Ovary (tissue), 3 donors: ENCODE results near the gene ATP8B1.

Source experiments
- POLR2A ChIP-seq: fragments of 450-650 bp; IDR thresholded peaks from one replicate; pipeline ENCODE4 v1.6.1; 2017; ENCODE audit warnings: antibody characterized with exemption, mild to moderate bottlenecking, moderate library complexity
- TF ChIP-seq, protein P1 (sequence below), 3 donors: fragments of 450-650 bp in 2 of 3; fragments of 200-600 bp in 1 of 3; IDR thresholded peaks; one replicate each; pipeline versions ENCODE4 v1.5.1 to v1.8.0; 2016 to 2022; ENCODE audit warnings: antibody characterized with exemption in 3 of 3, mild to moderate bottlenecking in 1 of 3
- donor health status: DM: no; HTN: no; CAD: no.

DNA sequence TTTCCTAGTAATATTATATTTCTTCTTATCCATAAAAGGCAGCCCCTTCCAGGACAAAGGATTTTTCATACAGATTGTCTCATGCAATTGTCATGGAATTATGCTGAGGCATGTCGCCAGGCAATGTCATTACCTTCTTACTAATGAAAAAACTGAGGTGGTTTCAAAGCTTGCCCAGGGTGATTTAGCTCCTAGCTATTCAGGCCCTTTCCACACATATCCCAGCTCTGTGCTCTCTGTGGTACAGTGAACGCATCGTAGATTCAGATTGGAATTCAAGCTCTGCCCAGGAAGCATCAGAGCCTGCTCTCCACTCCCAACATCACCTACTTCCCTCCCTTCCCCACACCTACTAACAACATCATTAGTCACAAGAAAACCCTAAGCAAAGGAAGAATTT, 60.1 kb downstream of the ATP8B1 start:
- TF ChIP-seq, protein P1, sequence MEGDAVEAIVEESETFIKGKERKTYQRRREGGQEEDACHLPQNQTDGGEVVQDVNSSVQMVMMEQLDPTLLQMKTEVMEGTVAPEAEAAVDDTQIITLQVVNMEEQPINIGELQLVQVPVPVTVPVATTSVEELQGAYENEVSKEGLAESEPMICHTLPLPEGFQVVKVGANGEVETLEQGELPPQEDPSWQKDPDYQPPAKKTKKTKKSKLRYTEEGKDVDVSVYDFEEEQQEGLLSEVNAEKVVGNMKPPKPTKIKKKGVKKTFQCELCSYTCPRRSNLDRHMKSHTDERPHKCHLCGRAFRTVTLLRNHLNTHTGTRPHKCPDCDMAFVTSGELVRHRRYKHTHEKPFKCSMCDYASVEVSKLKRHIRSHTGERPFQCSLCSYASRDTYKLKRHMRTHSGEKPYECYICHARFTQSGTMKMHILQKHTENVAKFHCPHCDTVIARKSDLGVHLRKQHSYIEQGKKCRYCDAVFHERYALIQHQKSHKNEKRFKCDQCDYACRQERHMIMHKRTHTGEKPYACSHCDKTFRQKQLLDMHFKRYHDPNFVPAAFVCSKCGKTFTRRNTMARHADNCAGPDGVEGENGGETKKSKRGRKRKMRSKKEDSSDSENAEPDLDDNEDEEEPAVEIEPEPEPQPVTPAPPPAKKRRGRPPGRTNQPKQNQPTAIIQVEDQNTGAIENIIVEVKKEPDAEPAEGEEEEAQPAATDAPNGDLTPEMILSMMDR (IDR thresholded peaks at IDR 0.05), result no peak
- no peak for TF ChIP-seq POLR2A
